Cardiac fibroblast (primary cell): ENCODE results near the gene TRIM39.

Experiments used
- DNase-seq, 2 donors: peaks; one replicate each; pipeline versions ENCODE4 v3.0.0 to v3.0.0-alpha.2; 2010; ENCODE audit warnings: low read depth in 2 of 2
- H3K4me3 ChIP-seq, 2 donors: replicated peaks in 1 of 2; 1 replicate in 1 of 2; 2 replicates in 1 of 2; pipeline ENCODE4 v1.5.1; 2011; ENCODE audit warnings: low read depth in 2 of 2, low read length in 2 of 2, mild to moderate bottlenecking in 2 of 2, moderate library complexity in 1 of 2
- TF ChIP-seq, protein P1 (sequence below): IDR thresholded peaks from one replicate; pipeline ENCODE4 v1.5.1; 2011; ENCODE audit warnings: low read depth, mild to moderate bottlenecking, low read length, inconsistent platforms

Gene TRIM39

DNA sequence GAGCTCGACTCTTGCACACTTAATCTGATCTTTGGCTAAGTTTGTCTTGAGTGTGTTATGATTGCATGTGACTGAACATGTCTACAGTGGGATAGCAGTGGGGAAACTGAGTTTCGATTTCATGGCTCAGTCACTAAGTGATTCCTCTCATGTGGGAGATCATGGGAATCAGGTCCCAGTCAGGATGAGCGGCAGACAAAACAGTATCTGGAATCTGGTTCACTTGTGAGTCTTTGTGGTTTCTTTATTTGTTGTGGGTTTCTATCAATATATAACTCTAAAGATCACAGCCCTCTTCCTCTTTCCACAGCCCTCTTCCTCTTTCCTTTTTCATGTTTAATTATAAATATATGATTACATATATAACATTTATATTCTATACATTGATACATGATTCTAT lies 22.2 kb downstream of the TRIM39 start:
- H3K4me3 ChIP-seq, result no peak overlapping the region
- no peak for DNase-seq
- TF ChIP-seq, protein P1, sequence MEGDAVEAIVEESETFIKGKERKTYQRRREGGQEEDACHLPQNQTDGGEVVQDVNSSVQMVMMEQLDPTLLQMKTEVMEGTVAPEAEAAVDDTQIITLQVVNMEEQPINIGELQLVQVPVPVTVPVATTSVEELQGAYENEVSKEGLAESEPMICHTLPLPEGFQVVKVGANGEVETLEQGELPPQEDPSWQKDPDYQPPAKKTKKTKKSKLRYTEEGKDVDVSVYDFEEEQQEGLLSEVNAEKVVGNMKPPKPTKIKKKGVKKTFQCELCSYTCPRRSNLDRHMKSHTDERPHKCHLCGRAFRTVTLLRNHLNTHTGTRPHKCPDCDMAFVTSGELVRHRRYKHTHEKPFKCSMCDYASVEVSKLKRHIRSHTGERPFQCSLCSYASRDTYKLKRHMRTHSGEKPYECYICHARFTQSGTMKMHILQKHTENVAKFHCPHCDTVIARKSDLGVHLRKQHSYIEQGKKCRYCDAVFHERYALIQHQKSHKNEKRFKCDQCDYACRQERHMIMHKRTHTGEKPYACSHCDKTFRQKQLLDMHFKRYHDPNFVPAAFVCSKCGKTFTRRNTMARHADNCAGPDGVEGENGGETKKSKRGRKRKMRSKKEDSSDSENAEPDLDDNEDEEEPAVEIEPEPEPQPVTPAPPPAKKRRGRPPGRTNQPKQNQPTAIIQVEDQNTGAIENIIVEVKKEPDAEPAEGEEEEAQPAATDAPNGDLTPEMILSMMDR, result no peak

DNA sequence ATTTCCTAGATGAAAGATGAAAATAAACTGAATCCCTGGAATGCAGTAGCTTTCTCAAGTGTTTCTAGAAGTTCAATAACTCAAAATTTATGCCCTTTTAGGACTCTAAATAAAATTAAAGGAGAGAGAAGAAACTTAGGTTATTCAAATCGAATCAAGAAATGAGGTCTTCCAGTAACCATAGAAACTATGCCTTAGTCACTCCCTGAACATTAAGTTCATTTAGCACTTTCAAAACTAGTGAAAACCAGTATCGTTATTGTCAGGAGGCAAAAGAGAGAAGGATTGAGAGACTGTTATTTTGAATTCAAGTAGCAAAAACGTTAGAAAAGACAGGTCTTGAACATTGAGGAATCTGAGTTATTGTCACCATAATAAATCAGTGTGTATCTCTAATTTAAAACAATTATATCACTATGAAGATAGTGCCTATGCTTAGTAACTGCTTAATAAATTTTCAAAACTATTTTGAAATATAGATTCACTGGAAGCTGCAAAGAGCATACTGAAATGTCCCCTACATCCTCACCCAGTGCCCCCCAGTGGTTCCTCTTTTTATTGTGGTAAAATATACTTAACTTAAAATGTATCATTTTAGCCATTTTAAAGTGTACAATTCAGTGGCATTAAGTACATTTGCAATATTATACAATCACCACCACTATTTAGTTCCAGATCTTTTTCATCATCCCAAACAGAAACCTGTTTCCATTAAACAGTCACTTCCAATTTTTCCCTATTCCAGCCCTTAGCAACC lies 22.9 kb downstream of the TRIM39 start:
- no peak overlapping the region for H3K4me3 ChIP-seq
- DNase-seq, result no peak
- TF ChIP-seq, protein P1, result no peak

DNA sequence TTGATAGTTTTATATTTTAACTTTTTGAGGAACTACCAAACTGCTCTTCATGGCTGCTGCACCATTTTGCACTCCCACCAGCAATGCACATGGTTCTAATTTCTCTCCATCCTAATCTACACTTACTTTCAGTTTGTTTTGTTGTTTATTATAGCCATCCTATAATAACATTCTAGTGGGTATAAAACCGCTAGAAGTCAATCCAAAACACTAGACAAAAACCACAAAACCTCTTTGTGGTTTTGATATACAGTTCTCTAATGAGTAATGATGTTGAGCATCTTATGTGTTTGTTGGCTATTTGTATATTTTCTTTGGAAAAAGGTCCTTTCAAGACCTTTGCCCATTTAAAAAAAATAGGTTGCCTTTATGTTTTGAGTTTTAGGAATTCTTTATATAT lies 23.8 kb downstream of the TRIM39 start:
- TF ChIP-seq, protein P1, result no peak
- H3K4me3 ChIP-seq, result no peak overlapping the region
- no peak for DNase-seq

DNA sequence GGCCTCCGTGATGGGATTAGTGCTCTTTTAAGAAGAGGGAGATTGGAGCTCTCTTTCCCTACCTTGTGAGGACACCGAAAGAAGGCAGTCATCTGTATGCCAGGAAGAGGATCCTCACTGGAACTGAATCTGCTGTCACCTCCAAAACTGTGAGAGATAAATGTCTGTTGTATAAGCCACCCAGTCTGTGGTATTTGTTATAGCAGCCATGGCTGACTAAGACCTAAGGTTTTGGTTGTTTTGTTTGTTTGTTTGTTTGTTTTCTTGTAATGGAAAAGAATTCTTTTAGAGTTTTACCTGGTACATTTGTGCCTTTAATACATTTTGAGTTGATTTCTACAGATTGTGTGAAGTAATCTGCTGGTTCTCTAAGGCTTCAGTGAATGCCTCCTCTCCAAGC lies 25.8 kb downstream of the TRIM39 start:
- no peak for DNase-seq
- TF ChIP-seq, protein P1, result no peak
- H3K4me3 ChIP-seq, result no peak overlapping the region

DNA sequence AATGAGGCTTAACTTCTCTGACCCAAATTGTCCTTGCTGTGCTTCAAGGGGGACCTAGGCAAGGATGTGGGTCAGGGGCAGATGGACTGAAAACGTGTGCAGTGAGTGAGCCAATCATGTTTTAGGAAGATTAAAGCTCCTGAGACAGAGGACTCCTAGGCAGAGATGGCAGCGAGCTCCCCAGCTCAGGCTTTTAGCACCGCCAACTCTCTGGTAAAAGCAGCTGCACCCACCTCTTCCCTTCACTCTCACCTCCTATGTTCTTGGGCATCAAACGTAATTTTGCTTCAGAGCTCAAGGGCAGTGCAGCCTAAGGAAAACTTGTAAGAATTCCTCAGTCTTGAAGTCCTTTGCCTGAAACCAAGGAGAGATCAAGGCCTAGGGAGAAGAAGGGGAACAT lies 28.6 kb downstream of the TRIM39 start:
- no peak for DNase-seq
- TF ChIP-seq, protein P1, result no peak
- no peak overlapping the region for H3K4me3 ChIP-seq

DNA sequence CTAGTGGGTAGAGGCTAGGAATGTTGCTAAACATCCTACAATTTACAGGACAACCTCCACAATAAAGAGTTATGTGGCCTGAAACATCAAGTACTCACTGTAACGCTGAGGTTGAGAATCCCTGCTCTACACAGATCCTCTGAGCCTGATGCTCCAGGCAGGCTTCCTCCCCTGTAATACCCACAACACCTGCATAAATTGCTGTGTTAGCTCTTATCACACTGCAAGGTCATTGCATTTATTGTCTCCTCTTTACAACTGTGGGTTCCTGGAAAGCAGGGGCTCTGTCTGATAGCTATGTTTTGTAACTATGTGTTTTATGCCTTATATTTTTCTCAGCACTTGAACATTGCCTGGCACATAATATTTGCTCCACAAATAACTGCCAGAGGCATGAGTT lies 29.8 kb downstream of the TRIM39 start:
- TF ChIP-seq, protein P1, result no peak
- no peak for DNase-seq
- H3K4me3 ChIP-seq, result no peak overlapping the region
